ENCODE data around the gene GLT6D1. TPM values are rescaled to one million over a fixed set of nuclear protein-coding genes. Genes with fewer than 3 reads are reported as not detected.
"Not testable (repeated sequence)": the region's sequence is repeated elsewhere in the genome, so short reads cannot be mapped to it uniquely, and the experiment has no call there.

GLT6D1 gene
- total RNA-seq, 4 donors from 2014 or later: not detected

DNA sequence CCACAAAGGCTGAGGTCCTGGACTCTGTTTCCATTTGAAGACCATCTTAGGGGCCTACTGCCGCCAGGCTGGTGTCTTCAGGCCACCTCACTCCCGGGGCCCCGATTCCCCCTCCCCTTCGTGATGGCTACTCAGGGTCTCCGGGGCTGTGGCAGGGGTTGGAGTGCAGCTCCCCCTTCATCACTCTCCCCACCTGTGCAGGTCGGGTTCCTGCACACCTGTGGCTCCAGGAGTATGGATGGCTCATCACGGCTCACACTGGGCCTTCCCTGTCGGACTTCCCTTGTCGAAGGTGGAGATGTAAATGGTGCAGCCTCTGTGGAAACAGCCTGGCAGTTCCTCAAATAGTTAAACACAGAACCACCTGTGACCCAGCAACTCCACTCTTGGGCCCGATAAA is 35.6 kb upstream of the GLT6D1 start:
- TF ChIP-seq, protein P1, sequence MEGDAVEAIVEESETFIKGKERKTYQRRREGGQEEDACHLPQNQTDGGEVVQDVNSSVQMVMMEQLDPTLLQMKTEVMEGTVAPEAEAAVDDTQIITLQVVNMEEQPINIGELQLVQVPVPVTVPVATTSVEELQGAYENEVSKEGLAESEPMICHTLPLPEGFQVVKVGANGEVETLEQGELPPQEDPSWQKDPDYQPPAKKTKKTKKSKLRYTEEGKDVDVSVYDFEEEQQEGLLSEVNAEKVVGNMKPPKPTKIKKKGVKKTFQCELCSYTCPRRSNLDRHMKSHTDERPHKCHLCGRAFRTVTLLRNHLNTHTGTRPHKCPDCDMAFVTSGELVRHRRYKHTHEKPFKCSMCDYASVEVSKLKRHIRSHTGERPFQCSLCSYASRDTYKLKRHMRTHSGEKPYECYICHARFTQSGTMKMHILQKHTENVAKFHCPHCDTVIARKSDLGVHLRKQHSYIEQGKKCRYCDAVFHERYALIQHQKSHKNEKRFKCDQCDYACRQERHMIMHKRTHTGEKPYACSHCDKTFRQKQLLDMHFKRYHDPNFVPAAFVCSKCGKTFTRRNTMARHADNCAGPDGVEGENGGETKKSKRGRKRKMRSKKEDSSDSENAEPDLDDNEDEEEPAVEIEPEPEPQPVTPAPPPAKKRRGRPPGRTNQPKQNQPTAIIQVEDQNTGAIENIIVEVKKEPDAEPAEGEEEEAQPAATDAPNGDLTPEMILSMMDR (IDR thresholded peaks at IDR 0.05): no peak
- no peak for TF ChIP-seq POLR2A (IDR thresholded peaks at IDR 0.05)
- TF ChIP-seq EP300 (IDR thresholded peaks at IDR 0.05): no peak
- no peak overlapping the region for H3K27ac ChIP-seq
- H3K9me3 ChIP-seq: peaks cover 0 to 7% (median 0%) of the 10 kb centered on the region in 4 donors
- H3K4me1 ChIP-seq: no peaks in the 10 kb centered on the region
- no peaks in the 10 kb centered on the region for H3K27me3 ChIP-seq
- H3K36me3 ChIP-seq: no peaks in the 10 kb centered on the region
- no peak for DNase-seq (ENCODE audit: low spot score in 2 of 2)
- 70 to 71% methylated on average over 10 of the region's 10 CpGs for WGBS, 2 donors
- no peak overlapping the region for H3K4me3 ChIP-seq

DNA sequence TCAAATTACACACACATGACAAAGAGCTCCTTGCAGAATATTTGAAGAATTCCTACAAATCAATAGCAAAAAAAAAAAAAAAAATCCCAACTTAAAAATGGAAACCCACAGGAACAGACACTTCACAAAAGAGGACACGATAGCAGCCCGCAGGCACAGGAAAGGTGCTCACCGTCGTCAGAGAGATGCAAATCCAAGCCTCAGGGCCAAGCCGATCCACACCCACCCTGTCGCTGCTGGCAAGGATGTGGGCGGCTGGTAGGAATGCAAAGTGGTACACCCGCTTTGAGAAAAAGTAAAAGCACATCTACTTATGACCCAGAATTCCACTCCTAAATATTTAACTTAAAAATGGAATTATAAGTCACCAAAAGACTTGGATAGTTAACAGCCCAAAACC is 34.6 kb upstream of the GLT6D1 start:
- H3K4me3 ChIP-seq: no peak overlapping the region
- TF ChIP-seq POLR2A (IDR thresholded peaks at IDR 0.05): no peak
- no peak for TF ChIP-seq EP300 (IDR thresholded peaks at IDR 0.05)
- TF ChIP-seq, protein P1 (IDR thresholded peaks at IDR 0.05): no peak
- no peaks in the 10 kb centered on the region for H3K4me1 ChIP-seq
- DNase-seq (ENCODE audit: low spot score in 2 of 2): no peak
- H3K9me3 ChIP-seq: peaks cover 0 to 10% (median 0%) of the 10 kb centered on the region in 4 donors
- H3K36me3 ChIP-seq: no peaks in the 10 kb centered on the region
- no peak overlapping the region for H3K27ac ChIP-seq
- no peaks in the 10 kb centered on the region for H3K27me3 ChIP-seq
- 79 to 84% methylated on average over 8 of the region's 8 CpGs for WGBS, 2 donors

DNA sequence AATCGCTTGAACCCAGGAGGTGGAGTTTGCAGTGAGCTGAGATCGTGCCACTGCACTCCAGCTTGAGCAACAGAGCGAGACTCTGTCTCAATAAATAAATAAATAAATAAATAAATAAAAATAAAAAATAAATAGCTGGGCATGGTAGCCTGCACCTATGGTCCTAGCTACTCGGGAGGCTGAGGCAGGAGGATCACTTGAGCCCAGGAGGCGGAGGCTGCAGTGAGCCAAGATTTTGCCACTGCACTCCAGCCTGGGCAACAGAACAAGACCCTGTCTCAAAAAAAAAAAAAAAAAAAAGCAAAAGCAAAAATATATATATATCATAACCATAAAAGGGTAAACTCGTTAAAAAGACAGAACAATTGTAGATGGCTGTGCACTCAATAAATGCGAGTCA is 33.4 kb upstream of the GLT6D1 start:
- not testable (repeated sequence) for H3K4me1 ChIP-seq; H3K36me3 ChIP-seq; H3K27ac ChIP-seq; DNase-seq (ENCODE audit: low spot score in 2 of 2); H3K27me3 ChIP-seq; H3K4me3 ChIP-seq
- 84 to 86% methylated on average over 7 of the region's 7 CpGs for WGBS, 2 donors
- peaks cover 0 to 17% (median 0%) of the 10 kb centered on the region in 4 donors for H3K9me3 ChIP-seq

DNA sequence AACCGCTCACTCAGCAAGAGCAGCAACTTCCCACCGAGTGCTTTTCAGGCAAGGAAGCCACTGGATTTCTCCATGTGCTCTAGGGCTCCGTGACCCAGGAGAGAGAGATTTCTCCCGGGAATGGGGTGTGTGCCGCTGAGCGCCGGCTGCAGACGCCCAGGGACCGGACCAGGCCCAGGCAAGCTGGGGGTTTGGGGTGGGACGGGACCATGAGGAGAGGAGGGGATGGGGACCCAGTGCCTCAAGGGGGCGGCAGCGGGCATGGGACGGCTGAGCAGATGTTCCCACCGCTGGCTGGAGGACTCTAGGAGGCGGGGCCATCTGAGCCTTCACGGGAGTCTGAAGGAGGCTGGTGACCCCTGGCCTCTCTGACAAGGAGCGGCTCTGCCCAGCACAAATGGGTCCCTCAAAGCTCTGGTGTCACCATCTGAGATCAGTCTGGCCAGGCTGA is 32.3 kb upstream of the GLT6D1 start:
- H3K36me3 ChIP-seq: no peaks in the 10 kb centered on the region
- H3K4me1 ChIP-seq: no peaks in the 10 kb centered on the region
- WGBS, 2 donors: 54 to 58% methylated on average over 11 to 17 of the region's 17 CpGs
- no peaks in the 10 kb centered on the region for H3K27me3 ChIP-seq
- no peak overlapping the region for H3K4me3 ChIP-seq
- H3K9me3 ChIP-seq: peaks cover 0 to 17% (median 0%) of the 10 kb centered on the region in 4 donors
- DNase-seq (ENCODE audit: low spot score in 2 of 2): no peak
- no peak overlapping the region for H3K27ac ChIP-seq
- TF ChIP-seq POLR2A (IDR thresholded peaks at IDR 0.05): no peak
- TF ChIP-seq EP300 (IDR thresholded peaks at IDR 0.05): no peak
- TF ChIP-seq, protein P1 (IDR thresholded peaks at IDR 0.05): no peak

DNA sequence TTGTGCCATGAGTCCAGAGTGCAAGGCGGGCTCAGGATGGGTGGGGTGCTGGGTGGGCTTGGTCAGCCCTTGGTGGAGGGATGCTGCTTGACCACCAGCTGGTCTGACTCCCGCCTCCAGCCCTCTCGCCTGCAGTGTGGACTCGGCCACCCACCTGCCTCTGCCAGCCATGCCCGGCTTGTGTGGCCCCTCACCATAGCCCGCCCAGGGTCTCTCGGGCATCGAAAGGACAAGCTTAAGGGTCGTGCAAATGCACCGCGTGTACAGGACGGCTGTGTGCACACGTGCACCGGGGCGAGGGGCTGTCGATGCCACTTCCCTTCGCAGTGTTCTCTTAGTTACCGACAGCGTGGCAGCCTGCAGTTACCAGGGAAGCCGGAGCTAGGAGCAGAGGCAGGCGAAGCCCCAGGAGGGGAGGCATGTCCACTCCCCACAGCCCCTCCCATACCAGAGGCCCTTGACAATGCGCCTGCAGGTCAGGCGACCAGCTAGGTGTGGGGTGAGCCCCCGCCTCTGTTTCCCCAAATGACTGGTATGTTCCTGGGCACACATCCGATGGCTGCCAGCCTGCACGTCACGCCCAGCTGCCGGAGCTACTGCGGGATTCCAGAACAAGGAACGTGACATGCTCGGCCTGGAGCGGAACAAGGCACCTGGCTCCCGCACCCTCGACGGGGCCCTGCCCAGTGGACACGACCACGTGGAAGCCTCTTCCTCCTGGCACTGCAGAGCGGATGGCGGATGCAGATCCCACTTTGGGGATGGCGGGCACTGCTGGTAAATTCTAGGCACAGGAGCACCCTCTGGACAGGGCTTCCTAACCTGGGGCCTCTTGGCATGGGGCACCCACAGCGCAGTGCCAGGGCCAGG is 31.6 kb upstream of the GLT6D1 start:
- H3K4me1 ChIP-seq: no peaks in the 10 kb centered on the region
- no peak for DNase-seq (ENCODE audit: low spot score in 2 of 2)
- H3K9me3 ChIP-seq: peaks cover 0 to 17% (median 0%) of the 10 kb centered on the region in 4 donors
- H3K4me3 ChIP-seq: no peak overlapping the region
- WGBS, 2 donors: 81 to 85% methylated on average over 21 to 41 of the region's 41 CpGs
- no peak overlapping the region for H3K27ac ChIP-seq
- no peaks in the 10 kb centered on the region for H3K36me3 ChIP-seq
- TF ChIP-seq EP300 (IDR thresholded peaks at IDR 0.05) (no peak), POLR2A (IDR thresholded peaks at IDR 0.05) (no peak)
- TF ChIP-seq, protein P1 (IDR thresholded peaks at IDR 0.05): no peak
- no peaks in the 10 kb centered on the region for H3K27me3 ChIP-seq
